GM12878 (cell line): ENCODE measurements around the gene MLLT3. TPM values are rescaled to one million over a fixed set of nuclear protein-coding genes. Genes with fewer than 3 reads are reported as not detected.

ENCODE experiments used
- ATAC-seq: fragments of 200-7000 bp; cut with Tn5 transposase; 3 replicates; pipeline ENCODE4 v1.9.1; 2020; ENCODE audit warnings: mild to moderate bottlenecking, moderate library complexity
- BruUV-seq: library from RNA; stranded (reverse); fragments of 400-500 nt; replicated peaks from 2 replicates; lab custom pipeline; 2021; lab: Mats Ljungman, UMichigan
- CTCF ChIA-PET: fragments of 300-600 bp; sonication (Branson Sonifier 250); formaldehyde crosslinking; extraction: SDS; loops from one replicate; lab custom pipeline; 2021; ENCODE audit warnings: inconsistent platforms; lab: Yijun Ruan, JAX
- POLR2A ChIA-PET: fragments of 350-600 bp; formaldehyde crosslinking; extraction: SDS; loops from one replicate; lab custom pipeline; 2021; ENCODE audit warnings: inconsistent platforms; lab: Charles Lee
- RAD21 ChIA-PET: fragments of 300-600 bp; sonication (Branson Sonifier 250); formaldehyde crosslinking; loops from one replicate; lab custom pipeline; 2023; ENCODE audit warnings: antibody characterized with exemption; ENCODE audit not compliant: unreplicated experiment; lab: Charles Lee
- SMC1A ChIA-PET: fragments of 300-600 bp; sonication (Branson Sonifier 250); formaldehyde crosslinking; loops from one replicate; lab custom pipeline; 2023; ENCODE audit not compliant: unreplicated experiment, uncharacterized antibody; lab: Charles Lee
- DNase-seq: peaks from one replicate; pipeline ENCODE4 v3.0.0-alpha.2; 2011; ENCODE audit warnings: low read depth, low spot score
- FAIRE-seq: peaks from 3 replicates; lab custom pipeline; 2011; peaks lifted over from hg19 to GRCh38; lab: Jason Lieb, UNC
- H2AFZ ChIP-seq: 2 replicates; pipeline ENCODE4 v1.6.0; 2011; ENCODE audit warnings: low read depth, low read length, control low read depth; ENCODE audit not compliant: control insufficient read depth
- H3K27ac ChIP-seq: 2 replicates; pipeline ENCODE4 v1.5.1; 2011; ENCODE audit warnings: control low read depth; ENCODE audit not compliant: control insufficient read depth, insufficient read depth
- H3K27me3 ChIP-seq, 2 experiments: replicated peaks in 1 of 2; 2 replicates each; pipeline versions ENCODE4 v1.6.0 to v1.6.1; 2011; ENCODE audit warnings: low read length in 1 of 2; ENCODE audit not compliant: control insufficient read depth in 2 of 2, insufficient read depth in 2 of 2
- H3K36me3 ChIP-seq, 2 experiments: 2 replicates each; pipeline ENCODE4 v1.5.1; 2011; ENCODE audit warnings: low read length in 1 of 2; ENCODE audit not compliant: control insufficient read depth in 2 of 2, insufficient read depth in 2 of 2
- H3K4me1 ChIP-seq: 2 replicates; pipeline ENCODE4 v1.6.1; 2011; ENCODE audit warnings: mild to moderate bottlenecking, low read length, moderate library complexity, mixed read lengths; ENCODE audit not compliant: control insufficient read depth, insufficient read depth
- H3K4me2 ChIP-seq: 2 replicates; pipeline ENCODE4 v1.6.0; 2011; ENCODE audit warnings: control low read depth; ENCODE audit not compliant: control insufficient read depth, insufficient read depth
- H3K4me3 ChIP-seq: fragments of 200-600 bp; sonication (generic); 2 replicates; pipeline ENCODE4 v1.5.1; 2016
- H3K79me2 ChIP-seq: 2 replicates; pipeline ENCODE4 v1.6.0; 2011; ENCODE audit warnings: low read length; ENCODE audit not compliant: control insufficient read depth, insufficient read depth
- H3K9ac ChIP-seq: 2 replicates; pipeline ENCODE4 v1.8.0; 2011; ENCODE audit warnings: low read length, control low read depth, mixed read lengths; ENCODE audit not compliant: control insufficient read depth, insufficient read depth
- H3K9me3 ChIP-seq: replicated peaks from 3 replicates; pipeline ENCODE4 v1.5.1; 2011; ENCODE audit warnings: mild to moderate bottlenecking, low read length; ENCODE audit not compliant: control insufficient read depth, insufficient read depth
- H4K20me1 ChIP-seq: 2 replicates; pipeline ENCODE4 v1.6.0; 2011; ENCODE audit not compliant: control insufficient read depth, insufficient read depth
- GATAD2B ChIP-seq: fragments of 450-650 bp; conservative IDR thresholded peaks from 2 replicates; pipeline ENCODE4 v1.6.1; 2017; ENCODE audit warnings: low read depth, mild to moderate bottlenecking, moderate library complexity
- IKZF1 ChIP-seq: fragments of 450-650 bp; conservative IDR thresholded peaks from 2 replicates; pipeline ENCODE4 v1.6.1; 2017; ENCODE audit warnings: antibody characterized with exemption, mild to moderate bottlenecking
- MTA2 ChIP-seq: fragments of 450-650 bp; IDR thresholded peaks from 2 replicates; pipeline ENCODE4 v1.6.1; 2016; ENCODE audit warnings: low read depth, mild to moderate bottlenecking, moderate library complexity
- NFYA ChIP-seq: IDR thresholded peaks from 2 replicates; pipeline ENCODE4 v1.6.1; 2011; ENCODE audit warnings: low read depth, mild to moderate bottlenecking, low read length, improper control_type of control experiment, borderline replicate concordance
- POLR2A ChIP-seq: IDR thresholded peaks from 2 replicates; pipeline ENCODE4 v1.6.1; 2011; ENCODE audit warnings: low read depth, mild to moderate bottlenecking, low read length
- POLR2AphosphoS2 ChIP-seq: IDR thresholded peaks from 2 replicates; pipeline ENCODE4 v1.6.1; 2011; ENCODE audit warnings: low read depth, mild to moderate bottlenecking, low read length, improper control_type of control experiment, moderate library complexity
- RAD21 ChIP-seq: IDR thresholded peaks from 2 replicates; pipeline ENCODE4 v1.6.1; 2011; ENCODE audit warnings: mild to moderate bottlenecking, low read depth, low read length, moderate library complexity; ENCODE audit not compliant: insufficient read depth
- RAD51 ChIP-seq: fragments of 450-650 bp; IDR thresholded peaks from 2 replicates; pipeline ENCODE4 v1.6.1; 2016; ENCODE audit warnings: moderate library complexity, mild to moderate bottlenecking, inconsistent platforms
- SUZ12 ChIP-seq: fragments of 200-600 bp; sonication (generic); IDR thresholded peaks from one replicate; pipeline ENCODE4 v1.6.1; 2018; ENCODE audit warnings: antibody characterized with exemption, mild to moderate bottlenecking; ENCODE audit not compliant: unreplicated experiment
- ZBTB40 ChIP-seq: fragments of 450-650 bp; IDR thresholded peaks from 2 replicates; pipeline ENCODE4 v1.6.1; 2016; ENCODE audit warnings: mild to moderate bottlenecking, moderate library complexity, borderline replicate concordance
- ZNF217 ChIP-seq: fragments of 450-650 bp; IDR thresholded peaks from 2 replicates; pipeline ENCODE4 v1.6.1; 2017; ENCODE audit warnings: antibody characterized with exemption, mild to moderate bottlenecking
- ZSCAN29 ChIP-seq: fragments of 450-650 bp; IDR thresholded peaks from 2 replicates; pipeline ENCODE4 v1.6.1; 2017; ENCODE audit warnings: mild to moderate bottlenecking, moderate library complexity
- WGBS: methylation state at CpG from one replicate; pipeline ENCODE4 v1.1.6; 2016; ENCODE audit warnings: low lambda C conversion rate; ENCODE audit not compliant: insufficient replicate concordance, insufficient coverage; ENCODE audit errors: missing lambda C conversion rate; 5-methylcytosine and 5-hydroxymethylcytosine counted together
- in situ Hi-C: fragments of 300-500 bp; cut with MboI; formaldehyde crosslinking; loops from 9 replicates; pipeline ENCODE4 v1.14.3; 2018; ENCODE audit warnings: mixed read lengths
- intact Hi-C: fragments of 100-400 bp; cut with micrococcal nuclease; formaldehyde crosslinking; loops from one replicate; pipeline ENCODE4 v1.14.2; 2022; ENCODE audit not compliant: unreplicated experiment
- polyA plus RNA-seq, 11 experiments: library from polyadenylated mRNA; depleted of rRNA in 4 of 11; unstranded in 6 of 11; stranded (reverse) in 5 of 11; fragments of >200 nt; fragmentation: Nextera tagmentation in 4 of 11; fragmentation: Illumina TruSeq in 1 of 11; extraction: Ambion mirVana in 4 of 11; extraction: Trizol in 1 of 11; gene quantifications; 1 replicate in 1 of 11; 2 replicates in 10 of 11; pipeline versions ENCODE4 v1.2.1 to v1.2.3, GENCODE V29; 2011 to 2016; ENCODE audit warnings: inconsistent platforms in 2 of 11, missing spikeins in 2 of 11, low read depth in 1 of 11
- total RNA-seq, 4 experiments: library from RNA; depleted of rRNA in 3 of 4; stranded (reverse); fragments of >200 nt in 3 of 4; fragmentation: Illumina TruSeq in 1 of 4; extraction: Trizol in 1 of 4; gene quantifications; 2 replicates each; pipeline versions ENCODE4 v1.2.1 to v1.2.3, GENCODE V29; 2013 to 2021

Gene MLLT3
- total and polyA plus RNA-seq, 10 of the 15 experiments (the other 5 are each of a cell fraction or from before 2014, with no cell fraction given) = 17.7 to 72.3 (median 35.6) TPM

- Histone ChIP-seq H3K27me3 (no peaks in the 10 kb centered on the region), H3K79me2 (peaks cover 7% of the 10 kb centered on the region), H3K9me3 (no peaks in the 10 kb centered on the region; the same call in 2 of the 3 replicates), H4K20me1 (no peaks in the 10 kb centered on the region), H3K4me2 (no peak overlapping the region), H2AFZ (no peak overlapping the region), H3K9ac (no peak overlapping the region), H3K27ac (no peak overlapping the region), H3K4me1 (no peaks in the 10 kb centered on the region), H3K4me3 (no peak overlapping the region), H3K36me3 (no peaks in the 10 kb centered on the region)
- WGBS = 96% methylated on average over 2 of the region's 2 CpGs
- in situ Hi-C loops = no loop called here
- ATAC-seq (no peak), FAIRE-seq (no peak), DNase-seq (no peak)
- CTCF ChIA-PET = interaction anchor here (0.6 kb wide), 1 partner anchor 29 kb away, joined by 3 read pairs; no protein-coding TSS in a partner anchor
- SMC1A ChIA-PET = interaction anchor here (1.0 kb wide), 2 partner anchors 9 to 10 kb away, joined by 3 read pairs; no protein-coding TSS in a partner anchor
- RAD21 ChIA-PET = no interaction called here
- no peak for TF ChIP-seq ZBTB40
- TF ChIP-seq RAD51 = no peak
- TF ChIP-seq SUZ12 = no peak
- TF ChIP-seq IKZF1 = no peak
- TF ChIP-seq ZNF217 = no peak
- TF ChIP-seq POLR2A = no peak
- no peak for TF ChIP-seq POLR2AphosphoS2
- no peak for TF ChIP-seq RAD21
- TF ChIP-seq GATAD2B = no peak
- TF ChIP-seq MTA2 = no peak
- no peak for TF ChIP-seq NFYA
- no peak for TF ChIP-seq ZSCAN29
- POLR2A ChIA-PET = no interaction called here
- intact Hi-C loops = no loop called here
- BruUV-seq = no TSS peak
These were observed 126.0 kb downstream of the MLLT3 start for GRCh38 chr9:20496328-20496727.
